ENCODE measurements around the gene IQSEC1.
"Not testable (repeated sequence)": the region's sequence is repeated elsewhere in the genome, so short reads cannot be mapped to it uniquely, and the experiment has no call there.

Gene IQSEC1

DNA sequence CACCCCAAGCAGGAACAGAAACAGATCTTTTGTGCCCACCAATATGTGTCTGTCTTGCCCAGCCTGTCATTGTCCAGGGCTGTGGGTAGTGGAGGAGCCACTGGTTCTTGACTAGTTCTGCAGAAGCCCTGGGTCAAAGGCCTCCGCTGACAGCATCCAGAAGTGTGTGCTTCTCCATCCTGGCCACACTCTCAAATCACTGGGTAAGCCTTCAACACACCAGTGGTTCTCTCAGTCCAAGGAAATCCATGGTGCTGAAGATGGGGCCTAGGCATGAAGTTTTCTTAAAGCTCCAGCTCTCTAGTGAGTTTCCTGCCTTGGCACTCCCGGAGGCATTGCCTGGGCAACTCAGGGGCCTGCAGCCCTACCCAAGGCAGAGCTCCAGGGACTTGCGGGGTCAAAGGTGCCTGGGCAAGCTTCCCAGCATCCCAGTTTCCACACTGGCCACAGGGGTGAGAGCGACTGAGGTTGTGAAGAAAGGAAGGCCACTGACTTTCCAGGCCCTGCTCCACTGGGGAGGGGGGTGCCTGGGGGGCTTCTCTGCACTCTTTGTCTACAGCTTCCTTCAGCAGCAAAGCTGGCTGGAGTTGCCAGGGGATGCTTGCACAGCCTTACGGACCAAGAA, 193.9 kb downstream of the IQSEC1 start:
- DNase-seq (ENCODE audit: low read depth in 1 of 2, low spot score in 1 of 2) = no peak

DNA sequence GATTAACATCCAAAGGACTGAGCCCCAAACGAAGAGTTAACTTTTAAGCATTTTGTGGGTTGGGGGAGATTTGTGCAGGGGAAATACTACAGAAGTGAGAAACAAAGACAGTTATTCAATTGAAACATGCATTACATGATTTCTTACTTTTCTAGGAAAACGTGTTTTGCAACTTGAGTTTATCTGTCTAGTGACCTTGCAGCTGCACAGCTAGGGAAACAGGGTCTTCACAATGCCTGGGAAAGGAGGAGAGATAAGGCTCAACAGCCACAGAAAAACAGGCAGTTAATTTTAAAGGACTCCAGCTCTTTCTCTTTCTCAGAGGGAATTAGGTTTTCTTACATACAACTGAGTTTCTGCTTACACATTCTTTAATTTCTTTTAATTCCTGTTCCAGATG, 194.5 kb downstream of the IQSEC1 start:
- not testable (repeated sequence) for DNase-seq (ENCODE audit: low read depth in 1 of 2, low spot score in 1 of 2)

DNA sequence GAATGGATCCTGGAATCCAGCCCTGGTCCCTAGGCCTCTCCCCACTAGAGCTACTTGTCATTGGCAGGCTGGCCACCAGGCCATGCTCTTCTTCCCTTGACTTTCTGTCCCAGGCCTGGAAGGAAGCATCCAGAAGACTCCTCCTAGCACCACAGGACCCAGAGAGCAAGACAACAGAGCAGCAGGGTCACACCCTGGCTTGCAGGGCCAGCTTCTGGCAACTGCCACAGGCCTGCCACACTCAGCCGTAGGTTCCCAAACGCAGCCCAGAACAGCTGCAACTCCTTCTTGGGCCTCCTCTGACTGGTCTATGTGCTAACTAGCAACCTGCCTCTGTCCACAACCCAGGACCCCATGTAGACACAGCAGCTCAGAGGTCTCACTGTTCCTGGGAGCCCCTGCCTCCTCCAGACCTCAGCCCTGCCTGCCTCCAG, 195.1 kb downstream of the IQSEC1 start:
- DNase-seq (ENCODE audit: low read depth in 1 of 2, low spot score in 1 of 2) = no peak

DNA sequence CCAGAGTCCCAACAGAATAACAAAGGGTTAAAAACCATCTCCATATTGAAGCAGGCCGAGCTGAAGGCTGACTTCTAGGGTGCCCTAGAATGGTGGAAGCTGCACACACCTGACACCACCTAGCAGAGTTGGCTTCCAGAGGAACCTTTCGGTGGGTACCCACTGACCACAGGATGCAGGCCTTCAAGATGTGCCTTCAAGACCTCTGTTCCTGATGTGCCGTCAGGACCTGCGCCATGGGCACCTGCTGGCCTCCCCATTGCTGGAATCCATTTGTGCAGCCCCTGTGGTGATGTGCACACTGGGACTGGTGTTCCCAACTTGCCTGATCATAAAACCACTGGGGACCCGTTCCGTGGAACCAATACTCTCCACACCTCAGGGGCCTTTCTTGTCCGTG, 196.2 kb downstream of the IQSEC1 start:
- no peak for DNase-seq (ENCODE audit: low read depth in 1 of 2, low spot score in 1 of 2)

DNA sequence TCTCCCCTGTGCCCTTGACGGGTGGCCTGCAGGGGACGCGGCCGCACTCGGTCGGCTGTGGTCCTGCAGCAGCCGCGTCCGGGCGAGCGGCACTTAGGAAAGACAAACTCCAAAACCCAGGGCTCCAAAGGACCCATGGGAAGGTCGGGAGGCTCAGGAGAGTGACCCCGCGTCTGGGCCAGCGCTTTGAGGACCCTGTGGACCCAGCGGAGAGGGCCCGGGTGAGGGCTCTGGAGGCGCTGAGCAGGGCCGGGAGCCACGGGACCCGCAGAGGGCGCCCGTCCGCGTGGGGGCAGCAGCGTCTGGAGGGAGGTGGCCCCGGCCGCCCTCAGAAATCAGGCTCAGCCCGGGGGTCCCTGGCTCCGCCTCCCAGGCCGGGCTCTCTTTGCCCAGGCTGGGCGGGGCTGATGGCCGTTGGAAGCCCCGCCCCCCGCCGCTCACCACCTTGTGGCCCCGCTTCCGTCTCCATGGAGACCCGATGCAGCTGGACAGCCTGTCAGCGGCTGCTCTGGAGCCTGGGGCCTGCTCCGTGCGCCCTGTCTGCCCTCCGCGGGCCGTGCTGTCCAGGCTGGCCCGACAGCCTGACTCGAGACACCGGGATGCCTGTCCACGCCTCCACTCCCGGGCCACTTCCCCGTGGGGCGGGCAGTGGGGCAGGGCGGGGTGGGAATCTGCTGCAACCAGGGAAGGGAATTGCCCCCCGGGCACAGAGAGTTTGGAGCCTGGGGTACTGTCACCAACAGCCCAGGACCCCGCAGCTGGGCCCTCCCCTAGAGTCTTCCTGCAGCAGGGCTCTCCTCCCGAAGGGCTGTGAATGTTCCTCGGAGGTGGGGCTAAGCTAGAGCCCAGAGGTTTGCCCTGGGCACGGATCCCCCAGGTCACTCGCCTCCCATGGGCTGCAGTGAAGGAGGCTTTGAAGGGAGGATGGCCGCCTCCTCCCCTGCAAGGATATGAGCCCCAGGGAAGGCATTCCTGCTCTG, 197.1 kb downstream of the IQSEC1 start:
- DNase-seq (ENCODE audit: low read depth in 1 of 2, low spot score in 1 of 2) = no peak

DNA sequence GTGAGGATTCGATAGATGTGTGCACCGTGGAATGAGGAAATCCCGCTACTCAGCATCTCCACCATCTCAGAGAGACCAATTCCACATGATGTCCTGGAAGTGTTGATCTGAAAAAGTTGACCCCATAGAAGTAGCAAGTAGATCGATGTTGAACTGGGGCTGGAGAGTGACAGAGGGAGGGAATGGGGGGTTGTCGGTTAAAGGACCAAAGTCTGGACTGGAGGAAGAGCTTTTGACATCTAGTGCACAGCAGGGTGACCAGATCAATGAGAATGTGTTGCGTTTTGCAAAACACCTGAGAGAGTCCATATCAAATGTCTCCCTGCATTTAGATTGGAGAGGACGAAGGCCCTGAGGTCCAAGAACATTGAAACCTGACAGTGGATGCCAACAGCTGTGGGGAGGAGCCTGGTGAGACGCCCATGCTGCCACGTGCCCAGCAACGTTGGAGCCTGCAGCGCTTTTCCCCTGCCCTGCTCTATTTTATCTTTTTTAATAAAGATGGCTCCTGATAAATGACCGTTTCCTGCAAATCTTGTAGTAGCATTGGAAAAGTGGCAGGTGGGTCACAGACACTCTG, 201.7 kb downstream of the IQSEC1 start:
- DNase-seq (ENCODE audit: low read depth in 1 of 2, low spot score in 1 of 2) = no peak

DNA sequence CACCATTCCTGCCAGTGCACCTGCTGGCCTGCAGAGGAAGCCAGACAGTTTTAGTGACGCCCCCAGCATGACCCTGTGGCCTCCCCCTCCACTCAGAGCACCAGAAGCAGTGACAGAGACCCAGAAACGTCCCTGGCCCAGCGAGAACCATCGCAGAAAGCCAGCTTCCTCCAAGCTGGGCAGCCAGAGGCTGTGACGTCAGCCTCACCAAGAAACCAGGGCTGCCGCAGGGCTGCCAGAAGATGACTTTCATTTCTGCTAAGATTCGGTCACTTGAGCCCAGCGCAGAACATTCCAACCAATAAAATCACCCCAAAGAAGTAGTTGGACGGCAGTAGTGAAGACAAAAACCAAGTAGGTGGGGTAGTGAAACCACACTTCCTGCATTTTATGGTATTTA, 202.3 kb downstream of the IQSEC1 start:
- no peak for DNase-seq (ENCODE audit: low read depth in 1 of 2, low spot score in 1 of 2)

DNA sequence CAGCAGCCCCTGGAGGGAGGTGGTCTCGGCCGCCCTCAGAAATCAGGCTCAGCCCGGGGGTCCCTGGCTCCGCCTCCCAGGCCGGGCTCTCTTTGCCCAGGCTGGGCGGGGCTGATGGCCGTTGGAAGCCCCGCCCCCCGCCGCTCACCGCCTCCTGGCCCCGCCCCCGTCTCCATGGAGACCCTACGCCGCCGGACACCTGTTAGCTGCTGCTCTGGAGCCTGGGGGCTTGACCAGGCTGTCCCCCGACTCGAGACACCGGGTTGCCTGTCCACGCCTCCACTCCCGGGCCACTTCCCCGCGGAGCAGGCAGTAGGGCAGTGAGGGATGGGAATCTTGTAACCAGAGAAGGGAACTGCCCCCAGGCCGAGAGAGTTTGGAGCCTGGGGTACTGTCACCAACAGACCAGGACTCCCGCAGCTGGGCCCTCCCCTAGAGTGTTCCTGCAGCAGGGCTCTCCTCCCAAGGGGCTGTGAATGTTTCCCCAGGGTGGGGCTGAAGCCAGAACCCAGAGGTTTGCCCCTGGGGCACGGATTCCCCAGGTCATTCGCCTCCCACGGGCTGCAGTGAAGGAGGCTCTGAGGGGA, 204.1 kb downstream of the IQSEC1 start:
- no peak for DNase-seq (ENCODE audit: low read depth in 1 of 2, low spot score in 1 of 2)

DNA sequence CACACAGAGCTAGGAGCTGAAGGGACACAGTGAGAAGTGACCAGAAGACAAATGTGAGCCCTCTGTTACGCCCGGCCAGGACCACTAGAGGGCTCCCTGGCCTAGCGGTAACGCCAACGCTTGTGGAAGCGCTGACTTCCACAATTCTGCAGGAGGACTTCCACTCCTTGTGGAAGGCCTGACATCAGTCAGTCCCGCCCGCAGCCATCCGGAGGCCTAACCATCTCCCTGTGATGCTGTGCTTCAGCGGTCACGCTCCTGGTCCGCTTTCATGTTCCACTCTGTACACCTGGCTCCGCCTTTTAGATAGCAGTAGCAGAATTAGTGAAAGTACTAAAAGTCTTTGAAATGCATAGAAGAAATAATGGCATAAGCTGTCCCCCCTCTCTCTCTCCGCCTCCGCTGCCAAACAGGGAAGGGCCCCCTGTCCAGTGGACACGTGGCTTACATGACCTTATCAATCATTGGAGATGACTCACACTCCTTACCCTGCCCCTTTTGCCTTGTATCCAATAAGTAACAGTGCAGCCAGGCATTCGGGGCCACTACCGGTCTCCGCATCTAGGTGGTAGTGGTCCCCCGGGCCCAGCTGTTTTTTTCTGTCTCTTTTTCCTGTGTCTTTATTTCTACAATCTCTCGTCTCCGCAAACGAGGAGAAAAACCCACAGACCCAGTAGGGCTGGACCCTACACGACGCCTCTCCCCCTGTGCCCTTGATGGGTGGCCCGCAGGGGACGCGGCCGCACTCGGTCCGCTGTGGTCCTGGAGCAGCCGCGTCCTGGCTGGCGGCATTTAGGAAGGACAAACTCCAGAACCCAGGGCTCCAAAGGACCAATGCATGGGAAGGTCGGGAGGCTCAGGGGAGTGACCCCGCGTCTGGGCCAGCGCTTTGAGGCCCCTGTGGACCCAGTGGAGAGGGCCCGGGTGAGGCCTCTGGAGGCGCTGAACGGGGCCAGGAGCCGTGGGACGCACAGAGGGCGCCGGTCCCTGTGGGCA, 204.9 kb downstream of the IQSEC1 start:
- DNase-seq (ENCODE audit: low read depth in 1 of 2, low spot score in 1 of 2) = peak; percentile 35 to 36

DNA sequence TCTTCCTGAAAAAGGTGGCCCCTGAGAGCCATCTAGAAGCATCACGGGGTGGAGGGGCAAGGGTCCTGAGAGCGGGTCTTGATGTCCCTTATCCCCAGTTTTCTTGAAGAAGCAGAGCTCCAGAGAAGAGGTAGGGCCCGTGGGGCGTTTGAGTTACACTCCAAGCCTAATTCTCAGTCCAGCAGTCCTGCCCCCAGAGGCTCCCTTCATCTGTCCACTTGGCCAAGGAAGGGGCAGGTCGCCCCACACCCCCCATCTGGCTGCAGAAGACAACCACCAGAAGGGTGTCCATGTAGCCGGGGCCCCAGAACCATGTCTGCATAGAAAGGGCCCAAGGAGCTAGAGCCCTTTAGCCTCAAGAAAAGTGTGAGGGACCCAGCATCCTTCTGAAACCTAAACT, 206.4 kb downstream of the IQSEC1 start:
- DNase-seq (ENCODE audit: low read depth in 1 of 2, low spot score in 1 of 2) = no peak

DNA sequence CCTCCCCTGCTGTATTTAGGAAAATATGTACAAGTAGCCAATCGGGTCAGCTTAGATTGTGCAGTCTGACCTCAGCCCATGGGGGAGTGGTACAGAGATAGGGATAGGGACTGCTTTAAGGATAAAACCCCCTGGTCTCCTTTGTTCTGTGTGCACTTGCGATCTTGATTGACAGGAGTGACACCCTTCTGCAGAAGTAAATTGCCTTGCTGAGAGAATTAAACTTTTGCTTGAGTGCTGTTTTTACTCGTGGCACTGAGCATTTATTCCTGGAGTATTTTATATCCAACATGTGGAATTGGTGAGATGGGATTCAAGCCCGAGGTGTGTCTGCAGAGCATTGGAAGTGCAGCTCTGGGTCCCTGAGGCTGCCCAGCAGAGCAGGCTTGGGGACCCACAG, 208.0 kb downstream of the IQSEC1 start:
- no peak for DNase-seq (ENCODE audit: low read depth in 1 of 2, low spot score in 1 of 2)

DNA sequence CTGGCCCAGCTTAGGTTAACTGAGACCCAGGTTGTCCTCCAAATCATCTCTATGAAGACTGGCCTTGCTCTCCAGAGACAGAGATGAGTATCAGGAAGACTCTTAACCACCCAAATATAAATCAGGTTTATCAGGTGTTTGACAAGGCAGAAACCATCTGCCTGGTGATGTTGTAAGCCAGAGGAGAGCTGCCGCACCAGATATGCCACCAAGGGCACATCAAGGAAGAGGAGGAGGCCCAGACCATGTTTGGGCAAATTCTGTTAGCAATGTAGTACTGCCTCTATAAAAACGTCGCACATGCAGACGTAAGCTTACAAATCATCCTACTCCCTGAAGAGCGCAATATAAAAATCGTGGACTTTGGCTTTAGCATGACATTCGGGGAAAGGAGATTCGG, 210.8 kb downstream of the IQSEC1 start:
- DNase-seq (ENCODE audit: low read depth in 1 of 2, low spot score in 1 of 2) = no peak

DNA sequence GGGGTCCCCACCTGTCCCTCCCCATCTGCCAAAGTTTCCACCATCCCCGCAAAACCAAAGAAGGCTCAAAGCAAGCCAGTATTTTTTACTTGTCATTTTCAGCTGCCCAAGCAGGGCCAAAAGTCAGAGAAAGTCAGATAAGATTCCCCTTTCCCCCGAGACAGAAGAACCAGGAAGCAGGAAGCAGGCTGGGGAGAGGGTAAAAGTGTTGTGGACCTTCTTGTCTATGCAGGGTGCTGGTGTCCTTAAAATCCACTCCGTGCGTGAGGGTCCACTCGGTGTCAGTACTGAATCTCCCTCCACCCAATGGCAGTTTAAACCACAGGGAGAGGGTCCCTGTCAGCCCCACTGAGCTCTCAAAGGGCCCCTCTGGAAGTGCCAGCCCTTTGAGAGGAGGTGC, 211.6 kb downstream of the IQSEC1 start:
- DNase-seq (ENCODE audit: low read depth in 1 of 2, low spot score in 1 of 2) = no peak

DNA sequence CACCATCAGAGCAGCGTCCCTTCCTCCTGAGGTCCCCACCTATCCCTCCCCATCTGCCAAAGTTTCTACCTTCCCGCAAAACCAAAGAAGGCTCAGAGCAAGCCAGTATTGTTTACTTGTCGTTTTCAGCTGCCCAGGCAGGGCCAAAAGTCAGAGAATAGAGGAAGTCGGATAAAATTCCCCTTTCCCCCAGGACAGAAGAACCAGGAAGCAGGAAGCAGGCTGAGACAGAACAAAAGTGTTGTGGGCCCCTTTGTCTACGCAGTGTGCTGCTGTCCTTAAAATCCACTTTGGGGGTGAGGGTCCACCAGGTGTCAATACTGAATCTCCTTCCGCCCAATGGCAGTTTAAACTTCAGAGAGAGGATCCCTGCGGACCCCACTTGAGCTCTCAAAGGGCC, 213.4 kb downstream of the IQSEC1 start:
- no peak for DNase-seq (ENCODE audit: low read depth in 1 of 2, low spot score in 1 of 2)

DNA sequence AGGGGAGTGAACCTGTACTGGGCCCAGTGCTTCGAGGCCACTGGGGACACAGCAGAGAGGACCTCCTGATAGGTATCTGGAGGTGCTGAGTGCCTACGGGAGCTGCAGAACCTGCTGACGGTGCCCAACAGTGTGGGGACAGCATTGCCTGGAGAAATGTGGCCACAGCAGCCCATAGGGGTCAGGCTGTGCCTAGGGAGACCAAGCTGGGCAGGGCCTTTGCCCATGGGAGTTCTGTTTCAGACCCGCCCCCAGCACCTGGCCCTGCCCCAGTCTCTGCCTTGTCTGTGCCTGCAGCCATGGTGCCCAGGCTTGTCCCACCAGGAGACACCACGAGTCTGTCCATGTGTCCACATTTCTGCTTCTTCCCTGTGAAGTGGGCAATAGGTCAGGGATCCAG, 216.6 kb downstream of the IQSEC1 start:
- DNase-seq (ENCODE audit: low read depth in 1 of 2, low spot score in 1 of 2) = no peak

DNA sequence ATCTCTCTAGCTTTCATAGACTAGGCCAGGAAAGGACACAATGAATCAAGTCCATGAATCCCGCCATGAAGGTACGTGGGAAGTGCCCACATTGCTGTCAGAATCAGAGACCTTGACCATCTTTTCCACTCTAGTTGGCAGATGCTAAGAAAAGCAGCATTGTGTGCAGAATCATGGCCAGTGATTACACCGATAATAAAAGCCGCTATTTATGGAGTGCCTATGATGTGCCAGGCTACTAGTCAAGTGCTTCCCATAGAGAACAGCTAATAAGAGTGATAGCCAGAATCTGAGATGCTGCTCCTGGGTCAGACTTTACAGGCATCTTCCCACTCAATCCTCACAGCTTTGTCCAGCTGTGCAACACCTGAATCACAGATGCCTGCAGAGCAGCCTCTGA, 218.7 kb downstream of the IQSEC1 start:
- no peak for DNase-seq (ENCODE audit: low read depth in 1 of 2, low spot score in 1 of 2)

DNA sequence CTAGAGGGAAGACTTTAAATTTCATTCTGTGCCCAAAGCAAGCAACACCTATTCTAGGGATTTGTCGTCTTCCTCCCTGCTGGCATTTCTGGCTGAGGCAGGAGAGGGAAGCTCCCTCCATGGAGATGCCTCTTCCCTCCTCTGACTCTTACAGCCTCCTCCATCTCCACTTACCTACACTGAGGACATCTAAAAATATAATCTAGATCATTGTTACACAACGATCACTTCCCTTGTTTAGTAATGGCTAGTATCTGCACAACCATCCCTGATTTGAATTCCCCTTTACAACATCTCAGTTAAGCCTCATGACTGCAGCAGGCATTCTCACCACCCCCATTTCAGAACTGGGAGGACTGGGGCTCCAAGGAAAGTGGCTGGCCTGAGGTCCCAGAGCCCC, 219.4 kb downstream of the IQSEC1 start:
- not testable (repeated sequence) for DNase-seq (ENCODE audit: low read depth in 1 of 2, low spot score in 1 of 2)

DNA sequence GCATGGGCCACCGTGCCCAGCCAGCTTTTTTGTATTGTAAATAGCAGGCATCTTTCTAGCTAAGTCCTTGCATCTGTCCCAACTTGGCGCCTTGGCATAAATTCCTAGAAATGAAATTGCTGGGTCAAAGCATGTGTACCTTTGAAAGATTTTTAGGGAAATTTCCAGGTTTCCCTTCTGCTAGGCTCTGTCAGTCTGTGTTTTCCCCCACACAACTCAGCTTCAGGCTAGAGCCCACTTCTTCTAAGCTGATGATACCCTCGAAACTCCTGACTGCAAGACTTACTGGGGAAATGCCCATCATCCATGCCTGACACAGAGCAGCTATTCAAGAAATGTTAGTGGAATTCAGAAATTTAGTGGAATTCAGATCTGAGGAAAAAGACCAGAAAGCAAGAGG, 221.0 kb downstream of the IQSEC1 start:
- DNase-seq (ENCODE audit: low read depth in 1 of 2, low spot score in 1 of 2) = no peak
